K562 (cell line): ENCODE data around the gene AGPAT4. TPM values are rescaled to one million over a fixed set of nuclear protein-coding genes. Genes with fewer than 3 reads are reported as not detected.

Experiments
- BCOR ChIP-seq: fragments of 450-650 bp; IDR thresholded peaks from 2 replicates; pipeline ENCODE4 v1.6.1; 2016
- KAT2B ChIP-seq: IDR thresholded peaks from one replicate; pipeline ENCODE4 v1.6.1; 2012; ENCODE audit warnings: low read depth, mild to moderate bottlenecking, control low read depth, inconsistent platforms, low read length, moderate library complexity
- KLF16 ChIP-seq: IDR thresholded peaks from 2 replicates; pipeline ENCODE4 v1.6.1; 2016; ENCODE audit warnings: antibody characterized with exemption
- LCOR ChIP-seq: sonication (generic); formaldehyde crosslinking; IDR thresholded peaks from 2 replicates; pipeline ENCODE4 v1.8.0; 2022; ENCODE audit warnings: mild to moderate bottlenecking, missing genetic modification reagents
- NR4A1 ChIP-seq, 2 experiments: fragments of 250-450 bp in 1 of 2; fragments of 450-650 bp in 1 of 2; sonication (Bioruptor Pico) in 1 of 2; IDR thresholded peaks; 2 replicates each; pipeline versions ENCODE4 v1.4.0 to v1.6.1; 2016 to 2020; ENCODE audit warnings: mild to moderate bottlenecking in 2 of 2, missing compliant biosample characterization in 1 of 2, missing genetic modification characterization in 1 of 2, moderate library complexity in 1 of 2
- OTX1 ChIP-seq: fragments of 450-650 bp; formaldehyde crosslinking; IDR thresholded peaks from 2 replicates; pipeline ENCODE4 v1.4.0; 2022; ENCODE audit warnings: mild to moderate bottlenecking
- RHOXF2B ChIP-seq: fragments of 250-450 bp; sonication (Bioruptor Pico); conservative IDR thresholded peaks from 2 replicates; pipeline ENCODE4 v1.5.1; 2021
- SNIP1 ChIP-seq: fragments of 450-650 bp; IDR thresholded peaks from 2 replicates; pipeline ENCODE4 v1.7.1; 2017; ENCODE audit warnings: low read depth, mild to moderate bottlenecking
- TCF3 ChIP-seq: sonication (generic); formaldehyde crosslinking; IDR thresholded peaks from 2 replicates; pipeline ENCODE4 v1.4.0; 2020; ENCODE audit warnings: mild to moderate bottlenecking, missing genetic modification reagents
- TRIM24 ChIP-seq, 2 experiments: fragments of 450-650 bp; IDR thresholded peaks; 2 replicates each; pipeline ENCODE4 v1.6.1; 2016
- ZBED1 ChIP-seq: IDR thresholded peaks from 2 replicates; pipeline ENCODE4 v1.6.1; 2014
- ZNF184 ChIP-seq: sonication (generic); formaldehyde crosslinking; IDR thresholded peaks from 2 replicates; pipeline ENCODE4 v1.5.0; 2020; ENCODE audit warnings: missing genetic modification reagents
- ZNF431 ChIP-seq: sonication (generic); formaldehyde crosslinking; IDR thresholded peaks from 2 replicates; pipeline ENCODE4 v1.8.0; 2022; ENCODE audit warnings: mild to moderate bottlenecking, missing genetic modification reagents
- ZNF445 ChIP-seq: fragments of 250-450 bp; sonication (Bioruptor Pico); IDR thresholded peaks from 2 replicates; pipeline ENCODE4 v1.4.0; 2020; ENCODE audit warnings: low read depth, mild to moderate bottlenecking, moderate library complexity
- polyA plus RNA-seq, 8 experiments: library from polyadenylated mRNA; depleted of rRNA in 4 of 8; stranded (reverse) in 5 of 8; unstranded in 3 of 8; fragments of >200 nt; fragmentation: Nextera tagmentation in 2 of 8; fragmentation: Illumina TruSeq in 1 of 8; extraction: Ambion mirVana in 2 of 8; extraction: Trizol in 1 of 8; gene quantifications; 2 replicates each; pipeline versions ENCODE4 v1.2.1 to v1.2.3, GENCODE V29; 2011 to 2014; ENCODE audit warnings: inconsistent platforms in 1 of 8, missing spikeins in 1 of 8
- total RNA-seq, 7 experiments: library from RNA; depleted of rRNA in 6 of 7; stranded (reverse); fragments of >200 nt in 6 of 7; fragmentation: Illumina TruSeq in 2 of 7; extraction: Trizol in 2 of 7; gene quantifications; 2 replicates each; pipeline versions ENCODE4 v1.2.1 to v1.2.3, GENCODE V29; 2011 to 2021; ENCODE audit warnings: low replicate concordance in 1 of 7
- TF ChIP-seq, protein P1 (sequence below), 2 experiments: fragments of 450-650 bp in 1 of 2; sonication (generic) in 1 of 2; formaldehyde crosslinking in 1 of 2; IDR thresholded peaks; 2 replicates each; pipeline versions ENCODE4 v1.7.1 to v1.9.0; 2016 to 2022; ENCODE audit warnings: inconsistent platforms in 1 of 2, mild to moderate bottlenecking in 1 of 2, missing genetic modification reagents in 1 of 2
- TF ChIP-seq, protein P2 (sequence below): fragments of 450-650 bp; conservative IDR thresholded peaks from 2 replicates; pipeline ENCODE4 v1.6.1; 2016; ENCODE audit warnings: missing genetic modification characterization, low read depth, mild to moderate bottlenecking, control low read depth, missing compliant biosample characterization

AGPAT4 gene
- total and polyA plus RNA-seq, 9 of the 15 experiments (the other 6 are each of a cell fraction or from before 2014, with no cell fraction given): 2.2 to 15.0 (median 5.7) TPM

DNA sequence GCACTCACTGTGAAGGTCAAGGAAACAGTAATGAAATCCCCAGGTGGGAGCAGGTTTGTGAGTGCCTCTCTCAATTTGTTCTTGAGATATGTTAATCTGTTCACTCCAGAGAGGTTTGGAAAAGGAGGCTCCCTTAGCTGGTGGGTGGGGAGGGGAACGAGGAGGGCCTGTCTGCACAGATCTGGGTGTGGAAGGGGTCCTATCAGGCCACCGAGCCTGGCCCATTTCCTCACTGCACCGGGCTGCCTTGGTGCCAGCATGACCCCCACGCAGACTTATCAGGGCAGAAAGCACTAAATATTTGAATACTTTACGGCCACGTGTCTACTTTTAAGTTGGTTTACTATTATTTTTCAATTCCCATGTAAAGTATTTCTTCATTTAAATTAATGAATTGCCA is 8.3 kb downstream of the AGPAT4 start (continued):
- TF ChIP-seq, protein P1, sequence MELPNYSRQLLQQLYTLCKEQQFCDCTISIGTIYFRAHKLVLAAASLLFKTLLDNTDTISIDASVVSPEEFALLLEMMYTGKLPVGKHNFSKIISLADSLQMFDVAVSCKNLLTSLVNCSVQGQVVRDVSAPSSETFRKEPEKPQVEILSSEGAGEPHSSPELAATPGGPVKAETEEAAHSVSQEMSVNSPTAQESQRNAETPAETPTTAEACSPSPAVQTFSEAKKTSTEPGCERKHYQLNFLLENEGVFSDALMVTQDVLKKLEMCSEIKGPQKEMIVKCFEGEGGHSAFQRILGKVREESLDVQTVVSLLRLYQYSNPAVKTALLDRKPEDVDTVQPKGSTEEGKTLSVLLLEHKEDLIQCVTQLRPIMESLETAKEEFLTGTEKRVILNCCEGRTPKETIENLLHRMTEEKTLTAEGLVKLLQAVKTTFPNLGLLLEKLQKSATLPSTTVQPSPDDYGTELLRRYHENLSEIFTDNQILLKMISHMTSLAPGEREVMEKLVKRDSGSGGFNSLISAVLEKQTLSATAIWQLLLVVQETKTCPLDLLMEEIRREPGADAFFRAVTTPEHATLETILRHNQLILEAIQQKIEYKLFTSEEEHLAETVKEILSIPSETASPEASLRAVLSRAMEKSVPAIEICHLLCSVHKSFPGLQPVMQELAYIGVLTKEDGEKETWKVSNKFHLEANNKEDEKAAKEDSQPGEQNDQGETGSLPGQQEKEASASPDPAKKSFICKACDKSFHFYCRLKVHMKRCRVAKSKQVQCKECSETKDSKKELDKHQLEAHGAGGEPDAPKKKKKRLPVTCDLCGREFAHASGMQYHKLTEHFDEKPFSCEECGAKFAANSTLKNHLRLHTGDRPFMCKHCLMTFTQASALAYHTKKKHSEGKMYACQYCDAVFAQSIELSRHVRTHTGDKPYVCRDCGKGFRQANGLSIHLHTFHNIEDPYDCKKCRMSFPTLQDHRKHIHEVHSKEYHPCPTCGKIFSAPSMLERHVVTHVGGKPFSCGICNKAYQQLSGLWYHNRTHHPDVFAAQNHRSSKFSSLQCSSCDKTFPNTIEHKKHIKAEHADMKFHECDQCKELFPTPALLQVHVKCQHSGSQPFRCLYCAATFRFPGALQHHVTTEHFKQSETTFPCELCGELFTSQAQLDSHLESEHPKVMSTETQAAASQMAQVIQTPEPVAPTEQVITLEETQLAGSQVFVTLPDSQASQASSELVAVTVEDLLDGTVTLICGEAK (IDR thresholded peaks at IDR 0.05): no peak
- TF ChIP-seq, protein P1 (CRISPR knock-in tag; IDR thresholded peaks at IDR 0.05): no peak
- TF ChIP-seq ZNF184 (CRISPR knock-in tag) (no peak), KAT2B (no peak), SNIP1 (no peak), TCF3 (peak; percentile 51), OTX1 (no peak), RHOXF2B (CRISPR knock-in tag) (no peak), ZNF431 (CRISPR knock-in tag) (no peak), LCOR (CRISPR knock-in tag) (no peak), NR4A1 (CRISPR knock-in tag; IDR thresholded peaks at IDR 0.05) (no peak), NR4A1 (tag; IDR thresholded peaks at IDR 0.05) (no peak), ZNF445 (CRISPR knock-in tag) (no peak), ZBED1 (no peak), KLF16 (0 out of 2 replicates have a peak, but pooled peaks have one; percentile 14), TRIM24 (IDR thresholded peaks at IDR 0.05) (peak in 1 of 2 experiments; percentile 25; a peak in 1 of 4 replicates), BCOR (no peak)
- TF ChIP-seq, protein P2, sequence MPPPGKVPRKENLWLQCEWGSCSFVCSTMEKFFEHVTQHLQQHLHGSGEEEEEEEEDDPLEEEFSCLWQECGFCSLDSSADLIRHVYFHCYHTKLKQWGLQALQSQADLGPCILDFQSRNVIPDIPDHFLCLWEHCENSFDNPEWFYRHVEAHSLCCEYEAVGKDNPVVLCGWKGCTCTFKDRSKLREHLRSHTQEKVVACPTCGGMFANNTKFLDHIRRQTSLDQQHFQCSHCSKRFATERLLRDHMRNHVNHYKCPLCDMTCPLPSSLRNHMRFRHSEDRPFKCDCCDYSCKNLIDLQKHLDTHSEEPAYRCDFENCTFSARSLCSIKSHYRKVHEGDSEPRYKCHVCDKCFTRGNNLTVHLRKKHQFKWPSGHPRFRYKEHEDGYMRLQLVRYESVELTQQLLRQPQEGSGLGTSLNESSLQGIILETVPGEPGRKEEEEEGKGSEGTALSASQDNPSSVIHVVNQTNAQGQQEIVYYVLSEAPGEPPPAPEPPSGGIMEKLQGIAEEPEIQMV: no peak
